HFF-Myc (cell line): ENCODE measurements around the gene IL17C.
A peak's percentile ranks its signal among the peaks of the same experiment; 100 is the strongest.

ENCODE experiments used
- DNase-seq: peaks from one replicate; pipeline ENCODE4 v3.0.0-alpha.2; 2011; ENCODE audit warnings: low read depth; ENCODE audit errors: extremely low read depth
- H3K4me3 ChIP-seq: replicated peaks from 2 replicates; pipeline ENCODE4 v1.5.1; 2011; ENCODE audit warnings: low read depth, mild to moderate bottlenecking, control low read depth, low read length
- CTCF ChIP-seq: IDR thresholded peaks from 2 replicates; pipeline ENCODE4 v1.5.1; 2012; ENCODE audit warnings: mild to moderate bottlenecking, low read depth, low read length, control low read depth; ENCODE audit errors: missing control alignments

Gene IL17C

GRCh38 chr16:88686439-88687253, 48.3 kb downstream of the IL17C start, which contains the start of gene SNAI3:
SNAI3 (minus strand) TSS chr16:88686507; CDS start chr16:88686406, 101 bp downstream.
- H3K4me3 ChIP-seq: peak within 1 kb of the TSS; percentile 41
- no peak for DNase-seq
- TF ChIP-seq CTCF: no peak

GRCh38 chr16:88687254-88687576, 48.8 kb downstream of the IL17C start:
- no peak for DNase-seq
- TF ChIP-seq CTCF: no peak
- H3K4me3 ChIP-seq: no peak overlapping the region

- TF ChIP-seq CTCF: no peak
- no peak overlapping the region for H3K4me3 ChIP-seq
- DNase-seq: no peak
These were observed 49.3 kb downstream of the IL17C start for GRCh38 chr16:88687676-88688012.

- no peak overlapping the region for H3K4me3 ChIP-seq
- no peak for DNase-seq
- TF ChIP-seq CTCF: no peak
These were observed 49.8 kb downstream of the IL17C start for GRCh38 chr16:88688013-88688778.
